Activated CD4-positive, alpha-beta T cell treated with anti-CD3 and anti-CD28 coated beads, Interleukin-2, amount 10 ng/mL, durations not matched to agents 7 days and 5 days (primary cell): Measurements from ENCODE around the gene DCDC1. TPM values are rescaled to one million over a fixed set of nuclear protein-coding genes. Genes with fewer than 3 reads are reported as not detected.
"Not testable (repeated sequence)": the region's sequence is repeated elsewhere in the genome, so short reads cannot be mapped to it uniquely, and the experiment has no call there.

Experiments
- CTCF ChIA-PET: fragments of 350-600 bp; sonication (Branson Sonifier 250); formaldehyde crosslinking; loops from one replicate; lab custom pipeline; 2021; ENCODE audit warnings: antibody characterized with exemption; lab: Charles Lee
- POLR2A ChIA-PET: fragments of 350-600 bp; sonication (Branson Sonifier 250); formaldehyde crosslinking; loops from one replicate; lab custom pipeline; 2021; ENCODE audit warnings: antibody characterized with exemption; lab: Charles Lee
- DNase-seq: peaks from one replicate; pipeline ENCODE4 v3.0.0-alpha.2; 2020
- H3K27ac Mint-ChIP-seq: one replicate; pipeline ENCODE4 v1.8.0; 2021; ENCODE audit warnings: mild to moderate bottlenecking, moderate library complexity, mixed read lengths
- H3K27me3 Mint-ChIP-seq: one replicate; pipeline ENCODE4 v1.8.0; 2021; ENCODE audit warnings: mixed read lengths
- H3K36me3 Mint-ChIP-seq: one replicate; pipeline ENCODE4 v1.8.0; 2021; ENCODE audit warnings: low read depth, mixed read lengths
- H3K4me1 Mint-ChIP-seq: one replicate; pipeline ENCODE4 v1.8.0; 2021; ENCODE audit warnings: mixed read lengths
- H3K4me3 Mint-ChIP-seq: one replicate; pipeline ENCODE4 v1.8.0; 2021; ENCODE audit warnings: mild to moderate bottlenecking, moderate library complexity, mixed read lengths
- H3K9me3 Mint-ChIP-seq: one replicate; pipeline ENCODE4 v1.8.0; 2021; ENCODE audit warnings: mixed read lengths
- total RNA-seq, 2 experiments: library from RNA; stranded (reverse); gene quantifications; one replicate each; pipeline ENCODE4 v1.2.3, GENCODE V29; 2021

DCDC1 gene
- total RNA-seq, 2 experiments from 2014 or later, result not detected

- peaks cover 3% of the 10 kb centered on the region for H3K27me3 Mint-ChIP-seq
- no peaks in the 10 kb centered on the region for H3K4me1 Mint-ChIP-seq
- CTCF ChIA-PET, result interaction anchor here (0.8 kb wide), 1 partner anchor 807 kb away, joined by 3 read pairs; no protein-coding TSS in a partner anchor
These were observed 65.8 kb downstream of the DCDC1 start for GRCh38 chr11:31303644-31304180.

GRCh38 chr11:31301549-31302510 is 67.7 kb downstream of the DCDC1 start:
- H3K27ac Mint-ChIP-seq, result no peak overlapping the region
- H3K27me3 Mint-ChIP-seq, result peaks cover 2% of the 10 kb centered on the region
- H3K36me3 Mint-ChIP-seq, result no peaks in the 10 kb centered on the region
- H3K4me3 Mint-ChIP-seq, result no peak overlapping the region
- no peaks in the 10 kb centered on the region for H3K9me3 Mint-ChIP-seq
- DNase-seq, result no peak
- ChIA-PET POLR2A (no interaction called here), CTCF (no interaction called here)
- H3K4me1 Mint-ChIP-seq, result no peaks in the 10 kb centered on the region

More at GRCh38 chr11:31303644-31304180, 65.8 kb downstream of the DCDC1 start:
- Mint-ChIP-seq H3K36me3 (no peaks in the 10 kb centered on the region), H3K9me3 (no peaks in the 10 kb centered on the region), H3K27ac (no peak overlapping the region), H3K4me3 (no peak overlapping the region)
- no peak for DNase-seq
- POLR2A ChIA-PET, result no interaction called here

DNA sequence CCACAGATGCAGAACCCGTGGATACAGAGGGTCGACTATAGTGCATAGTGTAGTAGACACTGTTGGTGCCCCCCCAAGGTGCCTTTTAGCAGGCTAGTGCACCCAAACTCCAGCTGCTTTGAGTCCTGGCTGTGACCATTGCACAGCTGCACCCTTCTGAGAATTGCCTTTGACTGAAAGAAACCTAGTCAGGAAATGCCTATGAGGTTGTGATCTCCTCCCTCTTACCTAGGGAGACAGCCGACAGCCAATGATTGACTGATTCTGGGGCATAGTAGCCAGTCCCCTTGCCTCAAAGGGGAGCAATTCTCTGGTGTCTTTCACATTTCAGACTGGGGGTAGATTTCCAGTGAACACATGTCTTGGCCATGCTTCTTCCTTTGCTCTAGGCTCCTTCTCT is 74.2 kb downstream of the DCDC1 start:
- Mint-ChIP-seq H3K36me3 (no peaks in the 10 kb centered on the region), H3K27ac (no peak overlapping the region), H3K4me1 (no peaks in the 10 kb centered on the region), H3K27me3 (no peaks in the 10 kb centered on the region), H3K4me3 (no peak overlapping the region), H3K9me3 (no peaks in the 10 kb centered on the region)
- CTCF ChIA-PET, result no interaction called here
- POLR2A ChIA-PET, result interaction anchor here (0.6 kb wide), 1 partner anchor 69 kb away, joined by 3 read pairs; no protein-coding TSS in a partner anchor
- DNase-seq, result no peak

- H3K27me3 Mint-ChIP-seq, CTCF ChIA-PET, DNase-seq, POLR2A ChIA-PET, H3K4me1 Mint-ChIP-seq, H3K27ac Mint-ChIP-seq, H3K4me3 Mint-ChIP-seq, H3K36me3 Mint-ChIP-seq: not testable (repeated sequence)
- H3K9me3 Mint-ChIP-seq, result peaks cover 13% of the 10 kb centered on the region
These were observed 96.0 kb downstream of the DCDC1 start for GRCh38 chr11:31273527-31273926.

- no peaks in the 10 kb centered on the region for H3K9me3 Mint-ChIP-seq
- no peaks in the 10 kb centered on the region for H3K36me3 Mint-ChIP-seq
- DNase-seq, result no peak
- CTCF ChIA-PET, result no interaction called here
- no peak overlapping the region for H3K4me3 Mint-ChIP-seq
- no peak overlapping the region for H3K27ac Mint-ChIP-seq
- H3K27me3 Mint-ChIP-seq, result peaks cover 2% of the 10 kb centered on the region
- H3K4me1 Mint-ChIP-seq, result no peaks in the 10 kb centered on the region
- POLR2A ChIA-PET, result no interaction called here
These were observed 101.8 kb downstream of the DCDC1 start for GRCh38 chr11:31267720-31268119.

DNA sequence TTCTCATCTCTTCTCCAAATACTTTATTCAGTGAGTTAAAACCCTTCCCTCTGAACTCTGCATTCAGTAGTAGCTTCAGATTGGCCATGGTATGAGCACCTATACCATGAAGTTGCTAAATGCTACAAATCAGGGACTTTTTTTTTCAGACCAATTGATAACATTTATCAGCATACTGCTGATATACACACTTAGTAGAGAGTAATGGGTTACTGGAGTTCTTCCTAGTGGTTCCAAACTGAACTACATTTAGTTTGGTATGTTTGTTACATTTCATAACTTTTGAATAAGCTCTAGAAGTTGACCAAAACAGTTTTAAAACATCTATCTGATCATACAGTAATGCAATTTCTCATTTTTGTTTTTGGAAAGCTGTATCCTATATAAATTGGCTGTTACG is 104.7 kb downstream of the DCDC1 start:
- Mint-ChIP-seq H3K27ac (no peak overlapping the region), H3K36me3 (no peaks in the 10 kb centered on the region), H3K4me1 (no peaks in the 10 kb centered on the region), H3K9me3 (no peaks in the 10 kb centered on the region), H3K27me3 (peaks cover 2% of the 10 kb centered on the region), H3K4me3 (no peak overlapping the region)
- ChIA-PET CTCF (no interaction called here), POLR2A (no interaction called here)
- DNase-seq, result no peak

GRCh38 chr11:31262761-31263160 is 106.8 kb downstream of the DCDC1 start:
- POLR2A ChIA-PET, result no interaction called here

DNA sequence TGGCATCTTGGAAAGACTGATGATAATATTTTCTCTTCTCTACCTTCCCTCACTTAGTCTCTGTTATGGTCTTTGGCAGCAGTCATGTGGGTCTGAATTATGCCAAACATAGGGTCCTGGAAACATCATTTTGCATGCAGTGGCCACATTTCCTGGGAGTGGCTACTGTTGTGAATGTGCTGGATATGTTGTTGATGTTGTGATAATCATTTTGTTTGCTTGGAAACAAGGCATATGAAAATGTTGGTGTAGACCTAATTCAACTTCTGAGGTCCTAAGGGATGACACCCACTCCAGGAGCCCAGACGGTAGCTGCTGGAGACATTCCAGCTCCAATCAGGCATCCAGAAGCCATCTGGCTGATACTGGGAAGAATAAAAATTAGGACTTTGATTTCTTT is 109.7 kb downstream of the DCDC1 start:
- no peaks in the 10 kb centered on the region for H3K36me3 Mint-ChIP-seq
- POLR2A ChIA-PET, result no interaction called here
- peaks cover 2% of the 10 kb centered on the region for H3K27me3 Mint-ChIP-seq
- no peaks in the 10 kb centered on the region for H3K4me1 Mint-ChIP-seq
- no peak overlapping the region for H3K4me3 Mint-ChIP-seq
- no peaks in the 10 kb centered on the region for H3K9me3 Mint-ChIP-seq
- CTCF ChIA-PET, result no interaction called here
- DNase-seq, result no peak
- H3K27ac Mint-ChIP-seq, result no peak overlapping the region

More at GRCh38 chr11:31262761-31263160, 106.8 kb downstream of the DCDC1 start:
- H3K9me3 Mint-ChIP-seq, result no peaks in the 10 kb centered on the region
- H3K36me3 Mint-ChIP-seq, result no peaks in the 10 kb centered on the region
- CTCF ChIA-PET, result no interaction called here
- no peak overlapping the region for H3K4me3 Mint-ChIP-seq
- no peak for DNase-seq
- no peaks in the 10 kb centered on the region for H3K4me1 Mint-ChIP-seq
- H3K27ac Mint-ChIP-seq, result no peak overlapping the region
- peaks cover 2% of the 10 kb centered on the region for H3K27me3 Mint-ChIP-seq

GRCh38 chr11:31254415-31254814 is 115.1 kb downstream of the DCDC1 start:
- no peaks in the 10 kb centered on the region for H3K36me3 Mint-ChIP-seq
- H3K27ac Mint-ChIP-seq, result no peak overlapping the region
- no peak overlapping the region for H3K4me3 Mint-ChIP-seq
- CTCF ChIA-PET, result interaction anchor here (1.4 kb wide), 1 partner anchor 14 kb away, joined by 4 read pairs; no protein-coding TSS in a partner anchor
- H3K27me3 Mint-ChIP-seq, result peaks cover 7% of the 10 kb centered on the region
- POLR2A ChIA-PET, result no interaction called here
- no peaks in the 10 kb centered on the region for H3K9me3 Mint-ChIP-seq
- H3K4me1 Mint-ChIP-seq, result no peaks in the 10 kb centered on the region
- DNase-seq, result no peak

- no peak overlapping the region for H3K4me3 Mint-ChIP-seq
- POLR2A ChIA-PET, result no interaction called here
These were observed 120.8 kb downstream of the DCDC1 start for GRCh38 chr11:31248768-31249167.

GRCh38 chr11:31247321-31247720 is 122.2 kb downstream of the DCDC1 start:
- CTCF ChIA-PET, result no interaction called here
- no peaks in the 10 kb centered on the region for H3K36me3 Mint-ChIP-seq
- POLR2A ChIA-PET, result no interaction called here

More at GRCh38 chr11:31248768-31249167, 120.8 kb downstream of the DCDC1 start:
- H3K27ac Mint-ChIP-seq, result no peak overlapping the region
- H3K4me1 Mint-ChIP-seq, result no peaks in the 10 kb centered on the region
- CTCF ChIA-PET, result no interaction called here
- H3K27me3 Mint-ChIP-seq, result peaks cover 9% of the 10 kb centered on the region
- no peaks in the 10 kb centered on the region for H3K36me3 Mint-ChIP-seq
- H3K9me3 Mint-ChIP-seq, result no peaks in the 10 kb centered on the region
- DNase-seq, result no peak

DNA sequence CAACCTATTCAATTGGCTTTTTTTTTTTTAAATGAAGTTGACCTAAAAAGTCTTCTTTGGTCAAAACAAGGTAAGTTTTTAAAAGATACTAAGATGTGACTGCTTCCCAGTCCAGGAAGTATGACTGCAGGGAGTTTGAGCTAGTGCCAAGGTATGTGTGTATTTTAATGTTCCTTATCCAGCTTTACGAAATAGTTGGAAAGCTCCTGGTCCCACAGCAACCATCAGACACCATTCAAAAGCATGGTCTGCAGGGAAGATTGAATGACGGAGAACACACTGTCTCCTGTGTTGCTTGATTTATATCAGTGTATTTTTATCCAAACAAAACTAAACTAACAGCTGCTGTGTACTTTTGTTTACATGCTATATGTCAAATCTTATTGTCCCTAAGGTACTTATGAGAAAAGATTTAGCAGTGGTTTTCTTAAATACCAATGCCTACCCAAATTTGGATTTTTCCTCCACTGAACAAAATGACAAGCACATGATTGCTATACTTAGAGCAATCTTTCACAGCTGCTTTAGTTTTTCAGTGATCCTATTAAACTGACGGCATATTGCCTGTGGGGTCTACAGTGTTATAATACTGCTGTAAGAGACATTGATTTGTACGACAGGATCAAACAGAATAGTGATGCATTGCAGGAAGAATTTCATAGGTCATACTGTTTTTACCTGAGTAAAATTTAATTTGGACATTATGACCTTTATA is 122.9 kb downstream of the DCDC1 start:
- CTCF ChIA-PET, result interaction anchor here (0.6 to 0.9 kb wide), 2 partner anchors 728 to 729 kb away, joined by 3 read pairs; no protein-coding TSS in a partner anchor
- Mint-ChIP-seq H3K36me3 (no peaks in the 10 kb centered on the region), H3K27ac (no peak overlapping the region), H3K4me3 (no peak overlapping the region), H3K27me3 (peaks cover 9% of the 10 kb centered on the region), H3K9me3 (no peaks in the 10 kb centered on the region), H3K4me1 (no peaks in the 10 kb centered on the region)
- DNase-seq, result no peak
- POLR2A ChIA-PET, result no interaction called here

More at GRCh38 chr11:31247321-31247720, 122.2 kb downstream of the DCDC1 start:
- no peak for DNase-seq
- H3K27ac Mint-ChIP-seq, result no peak overlapping the region
- H3K4me3 Mint-ChIP-seq, result no peak overlapping the region
- H3K4me1 Mint-ChIP-seq, result no peaks in the 10 kb centered on the region
- H3K9me3 Mint-ChIP-seq, result no peaks in the 10 kb centered on the region
- H3K27me3 Mint-ChIP-seq, result peaks cover 9% of the 10 kb centered on the region

DNA sequence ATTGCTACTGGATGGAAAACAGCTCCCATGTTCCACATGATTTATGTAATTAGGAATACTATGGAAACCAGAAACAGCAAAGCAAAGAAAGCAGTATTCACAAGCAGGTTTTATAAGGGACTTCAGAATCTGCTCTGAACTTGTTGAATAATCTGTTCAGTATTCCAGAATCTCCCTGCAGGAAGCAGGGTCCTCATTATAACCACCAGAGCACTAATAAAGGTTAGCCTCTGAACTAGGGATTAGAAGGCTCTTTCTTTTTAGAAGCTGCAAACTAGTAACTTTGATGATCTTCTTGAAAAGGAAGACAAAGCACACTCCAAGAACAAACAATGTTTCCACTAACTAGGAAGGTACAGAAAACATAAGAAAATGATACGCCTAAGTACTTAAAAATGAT is 125.8 kb downstream of the DCDC1 start:
- DNase-seq, result no peak
- H3K27me3 Mint-ChIP-seq, result peaks cover 4% of the 10 kb centered on the region
- CTCF ChIA-PET, result no interaction called here
- H3K27ac Mint-ChIP-seq, result no peak overlapping the region
- no peaks in the 10 kb centered on the region for H3K4me1 Mint-ChIP-seq
- POLR2A ChIA-PET, result no interaction called here
- no peaks in the 10 kb centered on the region for H3K9me3 Mint-ChIP-seq
- H3K36me3 Mint-ChIP-seq, result no peaks in the 10 kb centered on the region
- no peak overlapping the region for H3K4me3 Mint-ChIP-seq
